Measurements from ENCODE around the gene ZNF740. TPM values are rescaled to one million over a fixed set of nuclear protein-coding genes. Genes with fewer than 3 reads are reported as not detected.

Gene ZNF740
- total RNA-seq, 1 experiment from 2014 or later: 46.8 TPM

GRCh38 chr12:53213348-53213747, 32.8 kb downstream of the ZNF740 start:
- POLR2A ChIA-PET: no interaction called here
- intact Hi-C loops (cut with micrococcal nuclease; ENCODE audit: unreplicated experiment) (loop anchor here (1.0 kb wide), 1 partner anchor 74 kb away; no protein-coding TSS in a partner anchor), in situ Hi-C loops (cut with HindIII; ENCODE audit: low pct_unique_long_range_greater_than_20kb, low sequenced_read_pairs) (no loop called here)
- H3K36me3 ChIP-seq (ENCODE audit: control insufficient read depth, insufficient read depth, low read length): no peaks in the 10 kb centered on the region; the same call in 1 of the 2 replicates
- CTCF ChIA-PET: interaction anchor here (0.6 to 2.7 kb wide), 13 partner anchors 22 to 132 kb away, joined by 3 to 13 read pairs (median 4); partner anchors contain the start of genes AAAS, ESPL1 and PFDN5
- H3K4me3 ChIP-seq (ENCODE audit: low read depth in 2 of 2, low read length in 2 of 2): no peak overlapping the region
- TF ChIP-seq CTCF (IDR thresholded peaks at IDR 0.05) (peak; percentile 98), POLR2AphosphoS5 (IDR thresholded peaks at IDR 0.05; ENCODE audit: low read depth, low read length) (no peak), TCF7L2 (IDR thresholded peaks at IDR 0.05; ENCODE audit: low read depth, low read length) (no peak), SIN3A (IDR thresholded peaks at IDR 0.05; ENCODE audit: borderline replicate concordance, insufficient read depth, low read depth, low read length) (no peak), REST (IDR thresholded peaks at IDR 0.05; ENCODE audit: insufficient read depth in 1 of 2, low read depth in 2 of 2, low read length in 1 of 2) (0 out of 4 replicates have a peak, but pooled peaks of 1 of the 2 experiments have one; percentile 15)
- H3K27ac ChIP-seq (ENCODE audit: low read length): no peak overlapping the region; the same call in 1 of the 2 replicates
- BruUV-seq (replicated peaks): no TSS peak
- DNase-seq (ENCODE audit: low read depth, low spot score) (no peak), ATAC-seq (peak; percentile 89)
- no peaks in the 10 kb centered on the region for H3K27me3 ChIP-seq (ENCODE audit: control insufficient read depth, insufficient read depth, low read length)
- H3K9me3 ChIP-seq (ENCODE audit: control insufficient read depth, insufficient read depth, low read depth, low read length): no peaks in the 10 kb centered on the region
- peaks cover 30% of the 10 kb centered on the region for H3K4me1 ChIP-seq (ENCODE audit: control insufficient read depth, insufficient read depth, low read length)

- H3K27ac ChIP-seq (ENCODE audit: low read length): no peak overlapping the region
Measured at GRCh38 chr12:53214221-53214620, 33.7 kb downstream of the ZNF740 start.

More at GRCh38 chr12:53214221-53214620, 33.7 kb downstream of the ZNF740 start:
- no peaks in the 10 kb centered on the region for H3K9me3 ChIP-seq (ENCODE audit: control insufficient read depth, insufficient read depth, low read depth, low read length)
- H3K4me3 ChIP-seq (ENCODE audit: low read depth in 2 of 2, low read length in 2 of 2): no peak overlapping the region
- POLR2A ChIA-PET: no interaction called here
- intact Hi-C loops (cut with micrococcal nuclease; ENCODE audit: unreplicated experiment) (no loop called here), in situ Hi-C loops (cut with HindIII; ENCODE audit: low pct_unique_long_range_greater_than_20kb, low sequenced_read_pairs) (no loop called here)
- peaks cover 31% of the 10 kb centered on the region for H3K4me1 ChIP-seq (ENCODE audit: control insufficient read depth, insufficient read depth, low read length)
- BruUV-seq (replicated peaks): no TSS peak
- H3K27me3 ChIP-seq (ENCODE audit: control insufficient read depth, insufficient read depth, low read length): no peaks in the 10 kb centered on the region
- no peak for ATAC-seq
- CTCF ChIA-PET: interaction anchor here (0.8 to 2.7 kb wide), 12 partner anchors 21 to 131 kb away, joined by 3 to 13 read pairs (median 4); partner anchors contain the start of genes AAAS, ESPL1 and PFDN5
- no peak for TF ChIP-seq SIN3A (IDR thresholded peaks at IDR 0.05; ENCODE audit: borderline replicate concordance, insufficient read depth, low read depth, low read length)
- no peak for TF ChIP-seq TCF7L2 (IDR thresholded peaks at IDR 0.05; ENCODE audit: low read depth, low read length)
- no peak for TF ChIP-seq POLR2AphosphoS5 (IDR thresholded peaks at IDR 0.05; ENCODE audit: low read depth, low read length)
- no peaks in the 10 kb centered on the region; the same call in 1 of the 2 replicates for H3K36me3 ChIP-seq (ENCODE audit: control insufficient read depth, insufficient read depth, low read length)
- DNase-seq (ENCODE audit: low read depth, low spot score): no peak

Data from Panc1 (cell line).